IMR-90 (cell line): ENCODE data around the gene EEF1G. TPM values are rescaled to one million over a fixed set of nuclear protein-coding genes. Genes with fewer than 3 reads are reported as not detected.

Experiments used
- ATAC-seq: fragments of 200-7000 bp; cut with Tn5 transposase; 2 replicates; pipeline ENCODE4 v1.9.1; 2020; ENCODE audit warnings: low read depth, mild to moderate bottlenecking, moderate library complexity
- BruUV-seq: library from RNA; stranded (reverse); fragments of 400-500 nt; replicated peaks from 2 replicates; lab custom pipeline; 2021; lab: Mats Ljungman, UMichigan
- CTCF ChIA-PET: fragments of 300-600 bp; formaldehyde crosslinking; extraction: SDS; loops from one replicate; lab custom pipeline; 2021; ENCODE audit warnings: antibody characterized with exemption; lab: Yijun Ruan, JAX
- POLR2A ChIA-PET: fragments of 300-600 bp; sonication (Branson Sonifier 250); formaldehyde crosslinking; loops from one replicate; lab custom pipeline; 2022; ENCODE audit warnings: antibody characterized with exemption; ENCODE audit not compliant: unreplicated experiment; lab: Charles Lee
- DNase-seq: peaks from one replicate; pipeline ENCODE4 v3.0.0; 2013
- H2AFZ ChIP-seq: replicated peaks from 2 replicates; pipeline ENCODE3; 2013; ENCODE audit warnings: low read length, mild to moderate bottlenecking; ENCODE audit not compliant: poor library complexity
- H2AK5ac ChIP-seq: 2 replicates; pipeline ENCODE4 v1.6.1; 2013; ENCODE audit warnings: low read depth, low read length, inconsistent platforms
- H2AK9ac ChIP-seq: replicated peaks from 2 replicates; pipeline ENCODE3; 2013; ENCODE audit warnings: mild to moderate bottlenecking, low read depth, low read length, moderate library complexity; ENCODE audit not compliant: poor library complexity
- H2BK120ac ChIP-seq: 2 replicates; pipeline ENCODE4 v1.6.1; 2013; ENCODE audit warnings: low read depth, low read length, inconsistent platforms
- H2BK15ac ChIP-seq: 3 replicates; pipeline ENCODE4 v1.6.1; 2013; ENCODE audit warnings: low read depth, low read length, inconsistent platforms
- H2BK20ac ChIP-seq: 2 replicates; pipeline ENCODE4 v1.6.1; 2013; ENCODE audit warnings: low read depth, mild to moderate bottlenecking, inconsistent platforms, low read length, moderate library complexity
- H2BK5ac ChIP-seq: 2 replicates; pipeline ENCODE4 v1.6.1; 2013; ENCODE audit warnings: mild to moderate bottlenecking, low read depth, low read length, inconsistent platforms; ENCODE audit not compliant: poor library complexity, severe bottlenecking
- H3K14ac ChIP-seq: replicated peaks from 2 replicates; pipeline ENCODE4 v1.6.1; 2013; ENCODE audit warnings: low read depth, low read length, inconsistent platforms
- H3K18ac ChIP-seq: 2 replicates; pipeline ENCODE4 v1.6.1; 2013; ENCODE audit warnings: low read depth, low read length, control low read depth
- H3K23ac ChIP-seq: 2 replicates; pipeline ENCODE4 v1.6.1; 2013; ENCODE audit warnings: low read depth, low read length, inconsistent platforms
- H3K27ac ChIP-seq: 2 replicates; pipeline ENCODE4 v1.5.1; 2013; ENCODE audit warnings: mild to moderate bottlenecking, control low read depth, low read length; ENCODE audit not compliant: insufficient read depth
- H3K27me3 ChIP-seq: 2 replicates; pipeline ENCODE4 v1.6.1; 2013; ENCODE audit warnings: low read length; ENCODE audit not compliant: control insufficient read depth, insufficient read depth
- H3K36me3 ChIP-seq: 2 replicates; pipeline ENCODE4 v1.6.1; 2013; ENCODE audit warnings: low read length, mixed read lengths; ENCODE audit not compliant: control insufficient read depth, insufficient read depth
- H3K4ac ChIP-seq: 2 replicates; pipeline ENCODE4 v1.6.1; 2013; ENCODE audit warnings: low read depth, low read length, inconsistent platforms
- H3K4me1 ChIP-seq: 2 replicates; pipeline ENCODE4 v1.6.1; 2013; ENCODE audit warnings: low read length, mixed read lengths; ENCODE audit not compliant: control insufficient read depth, insufficient read depth
- H3K4me2 ChIP-seq: 2 replicates; pipeline ENCODE4 v1.6.1; 2013; ENCODE audit warnings: low read depth, mild to moderate bottlenecking, control low read depth, low read length, moderate library complexity
- H3K4me3 ChIP-seq: 2 replicates; pipeline ENCODE4 v1.5.1; 2013; ENCODE audit warnings: low read depth, mild to moderate bottlenecking, control low read depth, low read length, moderate library complexity; ENCODE audit not compliant: insufficient read depth
- H3K56ac ChIP-seq: 2 replicates; pipeline ENCODE4 v1.6.1; 2013; ENCODE audit warnings: low read length, inconsistent platforms; ENCODE audit not compliant: insufficient read depth; ENCODE audit errors: extremely low read depth
- H3K79me1 ChIP-seq, 2 experiments: 2 replicates each; pipeline ENCODE4 v1.6.1; 2013; ENCODE audit warnings: low read length in 2 of 2, inconsistent platforms in 1 of 2, low read depth in 1 of 2
- H3K9ac ChIP-seq: 2 replicates; pipeline ENCODE4 v1.6.1; 2013; ENCODE audit warnings: low read depth, low read length, control low read depth
- H3K9me1 ChIP-seq: 2 replicates; pipeline ENCODE4 v1.6.1; 2013; ENCODE audit warnings: low read length, inconsistent platforms; ENCODE audit not compliant: insufficient read depth
- H3K9me3 ChIP-seq: 2 replicates; pipeline ENCODE4 v1.6.1; 2013; ENCODE audit warnings: low read length; ENCODE audit not compliant: control insufficient read depth, insufficient read depth
- H4K20me1 ChIP-seq: 2 replicates; pipeline ENCODE4 v1.6.1; 2013; ENCODE audit warnings: low read length, inconsistent platforms; ENCODE audit not compliant: insufficient read depth
- H4K5ac ChIP-seq: 2 replicates; pipeline ENCODE4 v1.6.1; 2013; ENCODE audit warnings: mild to moderate bottlenecking, low read depth, low read length, control low read depth
- H4K8ac ChIP-seq, 2 experiments: 2 replicates each; pipeline ENCODE4 v1.6.1; 2013; ENCODE audit warnings: low read depth in 2 of 2, low read length in 2 of 2, control low read depth in 1 of 2, inconsistent platforms in 1 of 2
- H4K91ac ChIP-seq: 2 replicates; pipeline ENCODE4 v1.6.1; 2013; ENCODE audit warnings: low read depth, low read length, inconsistent platforms; ENCODE audit not compliant: insufficient read depth
- BHLHE40 ChIP-seq: fragments of 150-350 bp; IDR thresholded peaks from 2 replicates; pipeline ENCODE4 v1.6.1; 2016; ENCODE audit warnings: mild to moderate bottlenecking, low read depth, low read length
- CEBPB ChIP-seq: IDR thresholded peaks from 2 replicates; pipeline ENCODE4 v1.6.1; 2012; ENCODE audit warnings: low read depth, low read length, improper control_type of control experiment
- CTCF ChIP-seq: conservative IDR thresholded peaks from 2 replicates; pipeline ENCODE4 v1.5.1; 2012; ENCODE audit warnings: mild to moderate bottlenecking, low read depth, low read length, improper control_type of control experiment
- ELK1 ChIP-seq: fragments of 150-350 bp; IDR thresholded peaks from 2 replicates; pipeline ENCODE4 v1.6.1; 2016; ENCODE audit warnings: low read depth, mild to moderate bottlenecking, low read length, moderate library complexity, borderline replicate concordance
- FOS ChIP-seq: fragments of 150-350 bp; IDR thresholded peaks from 2 replicates; pipeline ENCODE4 v1.6.1; 2016; ENCODE audit warnings: low read depth, low read length
- MAFK ChIP-seq: IDR thresholded peaks from 2 replicates; pipeline ENCODE4 v1.6.1; 2012; ENCODE audit warnings: low read depth, low read length, improper control_type of control experiment
- MAZ ChIP-seq: IDR thresholded peaks from 2 replicates; pipeline ENCODE4 v1.6.1; 2012; ENCODE audit warnings: low read depth, mild to moderate bottlenecking, low read length, improper control_type of control experiment, moderate library complexity, borderline replicate concordance
- MXI1 ChIP-seq: IDR thresholded peaks from 2 replicates; pipeline ENCODE4 v1.6.1; 2012; ENCODE audit warnings: low read depth, mild to moderate bottlenecking, low read length, moderate library complexity, borderline replicate concordance
- NFE2L2 ChIP-seq: fragments of 150-350 bp; IDR thresholded peaks from 2 replicates; pipeline ENCODE4 v1.6.1; 2016; ENCODE audit warnings: low read depth, mild to moderate bottlenecking, low read length
- POLR2A ChIP-seq: IDR thresholded peaks from 2 replicates; pipeline ENCODE4 v1.6.1; 2012; ENCODE audit warnings: mild to moderate bottlenecking, low read depth, low read length
- RAD21 ChIP-seq: IDR thresholded peaks from 2 replicates; pipeline ENCODE4 v1.6.1; 2012; ENCODE audit warnings: low read length, improper control_type of control experiment
- RCOR1 ChIP-seq: IDR thresholded peaks from 2 replicates; pipeline ENCODE4 v1.6.1; 2012; ENCODE audit warnings: mild to moderate bottlenecking, low read length, improper control_type of control experiment; ENCODE audit not compliant: insufficient replicate concordance
- RFX5 ChIP-seq: IDR thresholded peaks from 2 replicates; pipeline ENCODE4 v1.8.0; 2012; ENCODE audit warnings: low read depth, mild to moderate bottlenecking, low read length, moderate library complexity
- USF2 ChIP-seq: fragments of 150-350 bp; IDR thresholded peaks from 2 replicates; pipeline ENCODE4 v1.6.1; 2017; ENCODE audit warnings: mild to moderate bottlenecking, antibody characterized with exemption, low read length, low read depth
- WGBS, 2 experiments: methylation state at CpG; one replicate each; pipeline versions ENCODE4 v1.1.5 to v1.1.7; 2013; ENCODE audit warnings: missing lambda C conversion rate in 2 of 2; ENCODE audit not compliant: insufficient read length in 1 of 2; ENCODE audit errors: extremely low coverage in 2 of 2; 5-methylcytosine and 5-hydroxymethylcytosine counted together
- dilution Hi-C: fragments of 300-500 bp; cut with HindIII; formaldehyde crosslinking; loops from one replicate; pipeline ENCODE4 v1.14.3; 2018; ENCODE audit warnings: low sequenced_read_pairs; ENCODE audit not compliant: unreplicated experiment
- in situ Hi-C: fragments of 300-500 bp; cut with MboI; formaldehyde crosslinking; loops from 3 replicates; pipeline ENCODE4 v1.14.3; 2019; ENCODE audit warnings: low sequenced_read_pairs, inconsistent platforms, mixed read lengths
- intact Hi-C: fragments of 100-400 bp; cut with micrococcal nuclease; formaldehyde crosslinking; loops from 2 replicates; pipeline ENCODE4 v1.10.0; 2022
- polyA plus RNA-seq, 3 experiments: library from polyadenylated mRNA; depleted of rRNA; stranded (reverse); fragments of >200 nt; gene quantifications; 2 replicates each; pipeline ENCODE4 v1.2.3, GENCODE V29; 2012; ENCODE audit warnings: low replicate concordance in 1 of 3
- total RNA-seq: library from RNA; depleted of rRNA; stranded (reverse); fragments of >200 nt; gene quantifications from 2 replicates; pipeline ENCODE4 v1.2.3, GENCODE V29; 2012

The EEF1G gene
- total and polyA plus RNA-seq, 2 of the 4 experiments (the other 2 are of a cell fraction): 1,684 to 1,857 TPM

GRCh38 chr11:62592989-62593421, 19.3 kb upstream of the EEF1G start:
- Histone ChIP-seq H3K9me1 (0 out of 2 replicates have a peak, but pooled peaks cover 4% of the 10 kb centered on the region), H3K56ac (no peak overlapping the region), H2BK5ac (no peak overlapping the region), H3K4me3 (no peak overlapping the region), H3K79me1 (peaks cover 19 to 45% of the 10 kb centered on the region in 2 experiments), H3K4me2 (no peak overlapping the region), H3K36me3 (peaks cover 47% of the 10 kb centered on the region), H2BK20ac (no peak overlapping the region), H3K4ac (no peak overlapping the region), H2AK9ac (no peak overlapping the region), H4K5ac (no peak overlapping the region), H3K27ac (no peak overlapping the region), H4K20me1 (peaks cover 5% of the 10 kb centered on the region; the same call in 1 of the 2 replicates), H3K27me3 (no peaks in the 10 kb centered on the region), H3K14ac (no peak overlapping the region), H2AFZ (no peak overlapping the region), H3K4me1 (peaks cover 6% of the 10 kb centered on the region), H3K9me3 (no peaks in the 10 kb centered on the region), H4K91ac (no peak overlapping the region), H2AK5ac (no peak overlapping the region), H3K18ac (no peak overlapping the region), H4K8ac (no peak overlapping the region), H2BK15ac (no peak overlapping the region), H2BK120ac (no peak overlapping the region), H3K9ac (no peak overlapping the region), H3K23ac (no peak overlapping the region)
- intact Hi-C loops: loop anchor here (10.0 kb wide), 1 partner anchor 102 kb away; no protein-coding TSS in a partner anchor
- DNase-seq: no peak
- POLR2A ChIA-PET: interaction anchor here (0.5 kb wide), 1 partner anchor 30 kb away, joined by 5 read pairs; no protein-coding TSS in a partner anchor
- ATAC-seq: no peak
- WGBS, 2 experiments: no CpG with 5 or more reads among the region's 8 CpGs
- in situ Hi-C loops: no loop called here
- dilution Hi-C loops: no loop called here
- no TSS peak for BruUV-seq
- CTCF ChIA-PET: interaction anchor here (0.6 kb wide), 2 partner anchors 24 to 264 kb away, joined by 3 read pairs; no protein-coding TSS in a partner anchor
- TF ChIP-seq FOS (no peak), POLR2A (no peak), RCOR1 (no peak), RAD21 (no peak), RFX5 (no peak), CEBPB (no peak), ELK1 (no peak), BHLHE40 (no peak), USF2 (no peak), MXI1 (no peak), NFE2L2 (no peak), MAZ (no peak), MAFK (no peak), CTCF (no peak)
